Right renal cortex interstitium (tissue), 3 donors: Measurements from ENCODE around the gene SCART1. TPM values are rescaled to one million over a fixed set of nuclear protein-coding genes. Genes with fewer than 3 reads are reported as not detected.

Source experiments
- DNase-seq, 3 donors: peaks; one replicate each; pipeline ENCODE4 v3.0.0-alpha.2; 2013; ENCODE audit warnings: low read depth in 3 of 3, low spot score in 2 of 3
- polyA plus RNA-seq, 3 donors: library from polyadenylated mRNA; unstranded; fragments of 120-200 nt; gene quantifications; one replicate each; pipeline ENCODE4 v1.2.1, GENCODE V29; 2013; ENCODE audit not compliant: insufficient read length in 3 of 3

Gene SCART1
- polyA plus RNA-seq, 3 donors, result 0.98 to 1.2 (median 1.1) TPM

DNA sequence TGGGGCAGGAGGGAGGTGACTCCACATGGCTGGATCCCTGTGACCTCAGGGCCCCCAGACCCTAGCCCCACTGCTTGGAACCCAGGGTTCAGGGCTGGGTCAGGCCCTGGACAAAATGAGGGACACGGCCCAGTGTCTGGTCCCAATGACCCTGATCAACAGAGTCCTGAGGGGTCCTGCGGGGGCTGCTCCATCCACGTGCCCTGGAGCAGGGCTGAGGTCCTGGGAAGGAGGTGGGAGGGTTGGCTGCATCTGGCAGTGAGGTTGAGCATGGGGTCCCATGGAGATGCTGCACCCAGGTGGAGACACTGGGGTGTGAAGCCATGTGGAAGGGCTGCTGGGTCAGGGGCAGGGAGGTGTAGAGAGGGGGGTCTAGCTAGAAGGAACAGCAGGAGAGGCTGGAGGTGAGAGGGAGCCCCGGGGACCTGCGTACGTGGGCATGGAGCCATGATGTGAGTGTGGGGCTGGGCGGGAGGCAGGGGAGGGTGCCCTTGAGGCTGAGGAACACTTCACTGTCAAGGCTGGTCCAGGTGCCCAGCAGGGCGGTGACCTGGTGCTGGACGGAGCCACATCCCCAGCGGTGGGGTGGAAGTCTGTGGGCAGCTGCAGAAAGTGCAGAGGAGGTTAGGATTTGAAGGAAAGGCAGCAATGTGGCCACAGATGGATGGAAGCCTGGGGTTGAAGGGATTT, 604 bp downstream of the SCART1 start:
- DNase-seq, result no peak

- no peak for DNase-seq
Observed at GRCh38 chr10:133455196-133455595, 1.5 kb downstream of the SCART1 start.

- no peak for DNase-seq
Observed at GRCh38 chr10:133455611-133456031, 1.9 kb downstream of the SCART1 start.

- DNase-seq, result no peak
Observed at GRCh38 chr10:133456041-133456951, 2.6 kb downstream of the SCART1 start.

- no peak for DNase-seq
Observed at GRCh38 chr10:133457100-133457841, 3.5 kb downstream of the SCART1 start.

DNA sequence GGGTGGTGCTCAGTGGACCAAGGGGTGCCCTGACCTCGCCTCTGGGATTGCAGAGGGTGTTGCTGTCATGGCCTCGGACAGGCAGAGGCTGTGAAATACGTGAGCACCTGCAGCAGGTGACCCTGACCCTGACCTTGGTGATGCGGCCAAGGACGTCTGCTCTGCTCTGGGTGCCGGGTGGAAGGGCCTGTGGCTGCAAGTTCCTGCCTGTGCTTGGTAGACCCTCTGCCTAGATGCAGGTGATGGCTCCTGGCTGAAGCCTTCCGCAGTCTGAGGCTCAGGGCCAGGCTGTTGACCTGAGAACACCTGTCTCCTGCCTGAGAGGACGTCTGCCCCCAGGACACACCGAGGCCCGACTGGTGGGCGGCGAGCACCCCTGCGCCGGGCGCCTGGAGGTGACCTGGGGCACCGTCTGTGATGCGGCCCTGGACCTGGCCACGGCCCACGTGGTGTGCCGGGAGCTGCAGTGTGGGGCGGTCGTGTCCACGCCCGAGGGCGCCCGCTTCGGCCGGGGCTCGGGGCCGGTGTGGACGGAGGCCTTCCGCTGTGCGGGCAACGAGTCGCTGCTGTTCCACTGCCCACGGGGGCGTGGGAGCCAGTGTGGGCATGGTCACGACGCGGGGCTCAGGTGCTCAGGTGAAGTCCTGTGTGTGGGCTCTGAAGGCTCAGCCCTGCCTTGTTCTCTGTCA, 4.4 kb downstream of the SCART1 start:
- no peak for DNase-seq

DNA sequence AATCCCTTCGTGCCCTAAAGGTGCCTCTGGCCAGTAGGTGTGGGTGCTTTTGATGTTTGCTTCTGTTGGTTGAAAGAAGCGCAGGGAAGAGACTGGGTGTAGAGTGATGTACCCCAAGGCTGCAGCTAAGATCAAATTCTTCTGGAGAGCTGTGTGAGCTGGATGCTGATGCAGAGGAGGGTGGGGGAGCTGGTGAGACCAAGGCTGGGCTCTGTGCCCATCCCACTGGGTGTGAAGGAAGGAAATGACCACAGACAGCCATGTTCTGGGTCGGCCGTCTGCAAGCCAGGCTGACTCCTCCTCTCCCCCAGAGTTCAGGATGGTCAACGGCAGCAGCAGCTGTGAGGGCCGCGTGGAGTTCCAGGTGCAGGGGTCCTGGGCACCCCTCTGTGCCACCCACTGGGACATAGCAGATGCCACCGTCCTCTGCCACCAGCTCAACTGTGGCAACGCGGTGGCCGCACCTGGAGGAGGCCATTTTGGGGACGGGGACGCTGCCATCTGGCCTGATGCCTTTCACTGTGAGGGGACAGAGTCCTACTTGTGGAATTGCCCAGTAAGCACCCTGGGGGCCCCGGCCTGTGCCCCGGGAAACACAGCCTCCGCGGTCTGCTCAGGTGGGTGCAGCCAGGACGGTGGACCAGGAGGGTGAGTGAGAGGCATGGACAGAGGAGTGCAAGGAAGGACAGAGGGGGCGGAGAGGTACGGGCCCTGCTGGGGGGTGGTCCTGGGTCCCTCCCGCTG, 5.1 kb downstream of the SCART1 start:
- DNase-seq, result no peak

DNA sequence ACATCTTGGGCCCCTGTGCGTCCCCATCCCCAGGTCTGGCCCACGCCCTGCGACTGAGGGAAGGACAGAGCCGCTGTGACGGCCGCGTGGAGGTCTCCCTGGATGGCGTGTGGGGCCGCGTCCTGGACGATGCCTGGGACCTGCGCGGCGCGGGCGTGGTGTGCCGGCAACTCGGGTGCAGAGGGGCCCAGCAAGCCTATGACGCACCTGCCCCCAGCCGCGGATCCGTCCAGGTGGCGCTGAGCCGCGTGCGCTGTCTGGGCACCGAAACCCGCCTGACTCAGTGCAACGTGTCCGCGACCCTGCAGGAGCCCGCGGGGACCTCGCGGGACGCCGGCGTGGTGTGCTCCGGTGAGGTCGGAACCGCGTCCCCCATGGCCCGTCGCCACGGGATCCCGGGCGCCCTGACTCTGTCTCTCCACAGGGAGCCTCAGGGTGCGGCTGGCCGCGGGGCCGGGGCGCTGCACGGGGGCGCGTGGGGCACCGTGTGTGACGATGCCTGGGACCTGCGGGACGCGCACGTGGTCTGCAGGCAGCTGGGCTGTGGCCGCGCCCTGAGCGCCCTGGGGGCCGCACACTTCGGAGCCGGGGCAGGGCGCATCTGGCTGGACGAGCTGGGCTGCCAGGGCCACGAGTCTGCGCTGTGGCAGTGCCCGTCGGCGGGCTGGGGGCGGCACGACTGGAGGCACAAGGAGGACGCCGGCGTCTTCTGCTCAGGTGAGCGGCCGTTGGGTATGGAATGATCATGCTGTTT, 5.9 kb downstream of the SCART1 start:
- no peak for DNase-seq

DNA sequence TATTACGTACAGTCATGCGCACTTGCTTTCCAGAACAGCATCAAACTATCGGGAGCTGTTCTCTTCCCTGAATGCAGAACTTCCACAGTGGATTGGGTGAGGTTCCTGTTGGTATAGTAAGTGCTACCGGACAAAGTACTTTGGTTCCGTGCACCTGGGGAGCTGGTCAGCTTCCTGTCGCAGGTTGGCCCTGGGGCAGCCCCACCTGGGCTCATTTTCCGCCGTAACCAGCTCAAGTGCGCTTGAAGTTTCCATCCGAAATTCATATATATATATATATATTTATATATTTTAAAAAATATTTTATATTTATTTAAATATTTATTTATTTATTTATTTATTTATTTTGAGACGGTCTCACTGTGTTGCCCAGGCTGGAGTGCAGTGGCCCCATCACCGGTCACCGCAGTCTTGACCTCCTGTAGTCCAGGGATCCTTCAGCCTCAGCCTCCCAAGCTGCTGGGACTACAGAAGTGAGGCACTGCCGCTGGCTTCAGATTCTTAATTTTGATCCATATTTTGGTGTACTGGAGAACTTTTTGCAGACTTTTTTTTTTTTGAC, 6.5 kb downstream of the SCART1 start:
- no peak for DNase-seq

DNA sequence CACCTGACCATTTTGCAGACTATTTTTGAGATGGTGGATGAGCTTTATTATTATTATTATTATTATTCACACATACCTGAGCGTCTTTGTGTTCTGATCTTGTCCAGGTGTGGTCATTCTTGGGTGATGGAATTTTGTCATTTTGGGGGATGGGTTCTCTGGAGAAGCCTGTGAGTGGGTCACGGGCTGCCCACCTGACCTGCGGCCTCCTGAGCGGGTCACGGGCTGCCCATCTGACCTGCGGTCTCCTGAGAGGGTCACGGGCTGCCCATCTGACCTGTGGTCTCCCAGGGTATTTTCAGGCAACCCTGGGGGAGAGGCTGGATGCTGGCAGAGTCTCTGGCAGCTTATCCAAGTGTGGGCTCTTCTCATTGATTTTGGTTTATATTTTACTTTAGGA, 7.3 kb downstream of the SCART1 start:
- no peak for DNase-seq

DNA sequence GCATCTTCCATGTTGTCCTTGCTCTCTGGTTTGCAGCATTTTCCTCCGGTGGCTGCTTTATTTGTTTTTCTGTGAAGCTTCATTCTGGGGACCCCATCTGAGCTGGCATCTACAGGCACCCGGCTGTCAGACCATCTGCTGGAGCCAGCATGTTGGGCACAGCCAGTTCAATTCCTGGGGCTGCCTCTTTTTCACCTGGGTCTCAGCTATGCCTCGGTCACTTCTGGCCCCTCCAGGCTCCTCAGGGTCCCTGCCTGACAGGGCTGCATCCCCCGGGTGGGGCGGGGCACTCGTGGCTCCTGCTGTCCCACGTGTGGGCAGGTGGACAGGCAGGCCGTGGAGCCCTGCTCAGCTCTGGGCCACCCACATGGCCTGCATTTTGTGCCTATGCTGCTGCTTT, 8.1 kb downstream of the SCART1 start:
- no peak for DNase-seq

GRCh38 chr10:133462512-133463305, 9.0 kb downstream of the SCART1 start:
- no peak for DNase-seq

DNA sequence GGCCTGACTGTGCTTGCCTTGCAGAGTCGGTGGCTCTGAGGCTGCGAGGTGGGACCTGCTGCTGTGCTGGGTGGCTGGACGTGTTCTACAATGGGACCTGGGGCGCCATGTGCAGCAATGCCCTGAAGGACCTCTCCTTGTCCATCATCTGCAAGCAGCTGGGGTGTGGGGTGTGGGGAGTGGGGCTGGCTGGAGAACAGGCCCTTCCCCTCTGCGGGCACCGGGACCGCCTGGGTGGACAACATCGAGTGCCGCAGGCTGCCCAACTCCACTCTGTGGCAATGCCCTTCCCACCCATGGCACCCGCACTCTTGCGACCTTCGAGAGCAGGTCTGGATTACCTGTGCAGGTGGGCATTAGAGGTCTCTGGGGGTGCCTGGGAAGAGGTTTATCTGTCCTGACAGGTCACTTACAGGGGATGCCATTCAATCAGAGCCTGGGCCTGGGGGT, 10.9 kb downstream of the SCART1 start:
- DNase-seq, result no peak

- DNase-seq, result no peak
Observed at GRCh38 chr10:133465191-133465949, 11.6 kb downstream of the SCART1 start.

DNA sequence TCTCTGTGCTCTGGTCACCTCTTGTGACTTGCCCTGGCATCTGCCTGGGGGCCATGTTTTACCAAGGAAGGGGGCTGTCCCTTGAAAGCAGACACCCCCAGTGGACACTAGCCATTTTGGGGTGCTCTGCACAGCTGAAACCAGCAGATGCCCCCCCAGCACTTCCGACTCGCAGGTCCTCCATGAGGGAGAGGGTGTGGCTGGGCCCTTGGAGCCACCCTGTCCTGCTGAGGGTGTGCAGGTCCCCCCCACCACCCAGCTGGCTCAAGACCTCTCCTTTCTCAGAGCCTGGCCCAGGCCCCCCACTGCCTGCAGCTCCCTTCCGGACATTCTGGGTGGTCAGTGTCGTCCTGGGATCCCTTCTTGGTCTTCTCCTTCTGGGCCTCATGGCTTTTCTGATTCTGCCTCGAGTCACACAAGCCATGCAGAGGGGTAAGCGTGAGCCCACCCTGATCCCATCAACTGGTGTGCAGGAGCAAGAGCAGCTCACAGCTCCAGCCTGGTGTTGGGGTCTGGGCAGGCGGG, 12.3 kb downstream of the SCART1 start:
- DNase-seq, result no peak

DNA sequence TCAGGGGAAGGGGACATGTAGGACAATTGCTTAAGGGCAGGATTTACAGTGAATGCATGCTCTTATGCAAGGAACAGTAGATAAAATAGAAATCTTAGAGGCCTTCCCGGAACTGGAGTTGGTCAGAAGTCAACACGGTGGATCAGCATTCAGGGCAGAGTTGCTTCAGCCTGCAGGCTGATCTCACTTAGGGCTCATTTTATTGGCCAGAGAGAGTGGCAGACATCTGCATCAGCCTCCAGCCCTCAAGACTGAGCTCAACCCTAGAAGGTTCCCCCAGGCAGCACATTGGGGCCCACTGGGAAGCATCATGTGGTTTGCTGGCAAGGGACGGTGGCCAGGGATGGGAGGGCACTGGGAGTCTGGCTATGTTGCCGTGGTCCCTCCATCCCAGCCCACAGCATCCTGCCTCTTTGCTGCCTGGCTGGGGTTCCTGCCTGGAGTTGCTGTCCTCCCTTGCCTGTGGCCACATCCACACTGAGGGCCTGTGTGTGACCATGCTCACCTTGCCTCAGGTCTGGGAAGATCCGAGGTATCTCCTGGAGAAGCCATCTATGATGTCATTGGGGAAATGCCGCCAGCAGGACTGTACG, 13.0 kb downstream of the SCART1 start:
- DNase-seq, result no peak
